HG03378 (cell line): ENCODE measurements around the gene BPIFA3.

Experiments
- ATAC-seq: cut with Tn5 transposase; IDR thresholded peaks from one replicate; pipeline ENCODE4 v1.9.1; 2021; ENCODE audit warnings: mild to moderate bottlenecking, moderate library complexity; ENCODE audit not compliant: unreplicated experiment

Gene BPIFA3

DNA sequence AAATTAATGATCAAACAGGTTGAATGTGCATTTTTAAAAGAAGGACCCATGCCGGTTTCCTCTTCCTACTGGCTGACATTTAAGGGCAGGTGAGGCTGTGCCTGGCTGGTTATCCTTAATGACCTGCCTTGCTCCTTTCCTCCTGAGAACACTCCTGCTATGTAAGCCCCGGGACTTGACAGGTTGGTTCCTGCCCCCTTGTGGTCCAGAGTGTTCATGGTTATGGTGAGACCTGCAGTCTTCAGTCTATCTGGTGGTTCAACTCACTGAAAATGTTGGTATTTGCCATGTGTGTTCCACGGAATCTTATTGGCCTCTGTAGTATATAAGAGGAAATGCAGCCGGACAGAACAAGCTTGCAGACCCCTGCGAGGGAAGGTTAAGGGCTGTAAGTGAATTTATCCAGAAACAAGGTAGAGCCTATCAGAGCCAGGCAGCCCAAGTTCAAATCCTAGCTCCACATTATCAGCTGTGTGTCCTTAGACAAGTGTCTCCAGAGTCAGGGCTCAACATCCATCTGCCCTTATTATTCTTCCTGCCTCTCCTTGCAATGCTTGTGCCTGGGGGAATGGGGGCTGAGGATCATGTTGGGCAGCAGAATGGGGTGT is 5.2 kb upstream of the BPIFA3 start:
- no peak for ATAC-seq

- ATAC-seq: no peak
Measured at GRCh38 chr20:33224399-33224798, 7.2 kb downstream of the BPIFA3 start.

- no peak for ATAC-seq
Measured at GRCh38 chr20:33229843-33230242, 12.7 kb downstream of the BPIFA3 start.

DNA sequence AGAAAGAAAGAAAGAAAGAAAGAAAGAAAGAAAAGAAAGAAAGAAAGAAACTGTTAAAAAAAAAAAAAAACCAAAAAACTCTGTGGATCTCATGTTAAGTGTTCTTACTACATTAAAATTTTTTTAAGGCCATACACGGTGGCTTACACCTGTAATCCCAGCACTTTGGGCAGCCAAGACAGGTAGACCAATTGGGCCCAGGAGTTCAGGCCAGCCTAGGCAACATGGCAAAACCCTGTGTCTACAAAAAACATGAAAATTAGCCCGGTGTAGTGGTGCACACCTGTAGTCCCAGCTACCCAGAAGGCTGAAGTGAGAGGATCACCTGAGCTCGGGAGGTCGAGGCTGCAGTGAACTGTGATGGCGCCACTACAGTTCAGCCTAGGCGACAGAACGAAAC is 14.1 kb downstream of the BPIFA3 start:
- ATAC-seq: no peak

GRCh38 chr20:33232486-33233072 is 15.4 kb downstream of the BPIFA3 start:
- ATAC-seq: no peak

- ATAC-seq: no peak
Measured at GRCh38 chr20:33233129-33233774, 16.1 kb downstream of the BPIFA3 start.

GRCh38 chr20:33234050-33234449 is 16.9 kb downstream of the BPIFA3 start:
- no peak for ATAC-seq

DNA sequence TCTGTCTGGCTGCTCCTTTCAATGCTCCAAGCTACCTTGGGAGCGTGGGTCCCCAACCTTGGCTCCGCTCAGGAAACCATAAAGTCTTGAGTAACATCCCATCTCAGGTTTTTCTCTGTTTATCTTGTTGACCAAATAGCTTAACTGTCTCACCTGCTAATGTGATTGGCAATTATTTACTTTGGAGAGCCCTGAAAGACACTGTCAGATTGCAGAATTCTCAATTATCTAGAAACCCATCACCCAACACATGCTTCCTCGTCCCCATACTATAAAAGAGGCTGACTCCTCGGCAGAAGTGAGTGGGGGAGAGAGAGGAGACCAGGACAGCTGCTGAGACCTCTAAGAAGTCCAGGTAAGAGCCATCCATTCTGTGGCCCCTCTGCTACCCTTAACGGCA is 18.5 kb downstream of the BPIFA3 start, which contains the start of gene BPIFA1:
TSS of gene BPIFA1 (plus strand) at position 301 of the 400 bp plus-strand sequence. CDS start 1,716 bp downstream, outside the sequence.
- ATAC-seq: no peak

DNA sequence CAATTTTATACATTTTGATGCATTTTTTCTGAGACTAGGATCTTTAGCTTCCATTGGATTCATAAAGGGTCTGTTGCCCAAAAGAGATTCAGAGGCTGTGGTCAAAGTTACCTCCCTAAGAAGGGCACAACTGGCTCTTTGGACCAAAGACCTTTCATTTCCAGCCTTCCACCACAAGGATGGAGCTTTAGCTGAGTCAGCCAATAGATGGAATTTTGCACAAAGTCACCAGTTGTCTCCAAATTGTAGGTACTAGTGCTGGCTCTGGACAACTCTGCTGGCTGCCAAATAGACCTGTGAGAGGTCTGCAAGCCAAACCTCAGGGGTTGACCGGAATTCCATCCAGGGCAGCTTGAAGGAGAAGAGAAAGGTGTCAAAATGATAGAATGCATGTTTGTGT is 19.2 kb downstream of the BPIFA3 start:
- ATAC-seq: no peak

GRCh38 chr20:33237989-33238388 is 20.8 kb downstream of the BPIFA3 start:
- ATAC-seq: no peak

- ATAC-seq: no peak
Measured at GRCh38 chr20:33239418-33239817, 22.3 kb downstream of the BPIFA3 start.

DNA sequence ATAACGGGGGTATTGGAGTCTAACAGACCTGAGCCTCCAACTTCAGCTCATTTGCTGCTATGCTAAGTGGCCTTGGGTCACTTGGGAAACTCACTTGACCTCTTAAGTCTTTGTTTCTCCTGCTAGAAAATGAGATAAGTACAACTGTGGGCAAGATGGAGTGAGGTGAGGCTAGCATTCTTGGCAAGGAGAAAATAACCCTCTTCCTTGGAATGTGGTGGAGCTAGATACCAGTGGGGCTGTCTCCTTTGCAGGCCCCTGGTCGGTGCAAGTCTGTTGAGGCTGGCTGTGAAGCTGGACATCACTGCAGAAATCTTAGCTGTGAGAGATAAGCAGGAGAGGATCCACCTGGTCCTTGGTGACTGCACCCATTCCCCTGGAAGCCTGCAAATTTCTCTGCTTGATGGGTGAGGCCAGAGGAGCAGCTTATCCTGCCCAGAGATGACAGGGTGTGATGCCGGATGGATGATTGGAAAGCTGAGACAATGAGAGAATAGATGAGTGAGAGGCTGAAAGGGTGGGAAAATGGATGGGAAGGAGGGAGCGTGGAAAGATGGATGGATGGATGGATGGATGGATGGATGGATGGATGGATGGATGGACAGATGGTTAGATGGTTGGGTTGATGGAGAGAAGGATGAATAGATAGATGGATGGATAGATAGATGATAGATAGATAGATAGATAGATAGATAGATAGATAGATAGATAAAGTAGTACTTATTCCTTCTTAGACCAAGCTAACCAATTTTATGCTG is 23.0 kb downstream of the BPIFA3 start:
- no peak for ATAC-seq

DNA sequence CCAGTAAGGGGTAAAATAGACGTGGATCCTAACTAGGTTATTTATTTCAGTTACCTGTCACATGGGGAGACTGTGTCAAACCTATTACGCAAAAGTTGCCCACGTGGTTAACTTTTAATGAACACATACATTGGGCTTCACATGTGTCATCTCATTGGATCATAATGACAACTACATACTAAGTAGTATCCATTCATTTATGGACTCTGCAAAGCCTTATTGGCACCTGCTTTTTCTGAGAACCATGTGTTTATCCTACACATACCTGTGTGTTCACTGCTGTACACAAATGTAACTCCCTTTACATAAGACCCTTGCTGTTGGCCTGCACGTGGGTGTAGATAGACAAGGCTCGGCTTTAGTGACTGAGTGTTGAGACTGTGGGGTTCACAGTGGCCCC is 23.8 kb downstream of the BPIFA3 start:
- ATAC-seq: no peak

GRCh38 chr20:33242319-33243100 is 25.4 kb downstream of the BPIFA3 start:
- no peak for ATAC-seq

DNA sequence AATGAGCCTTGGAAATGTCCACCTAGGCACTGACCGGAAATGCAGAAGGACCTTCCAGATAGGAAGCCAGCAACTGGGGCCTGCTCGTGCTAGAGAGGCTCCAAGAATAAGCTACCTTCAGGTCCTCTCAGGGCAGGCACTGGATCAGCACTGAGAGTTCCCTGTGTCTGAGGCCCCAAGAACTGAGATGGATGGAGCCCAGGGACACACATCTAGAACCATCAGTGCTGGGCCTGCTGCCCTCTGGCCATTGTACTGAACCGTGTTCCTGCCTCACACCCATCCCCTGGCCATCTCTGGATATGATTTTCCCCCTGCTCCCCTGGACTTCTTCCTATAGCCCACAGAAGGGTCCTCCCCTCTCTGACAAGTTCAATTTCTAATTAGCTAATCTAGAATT is 28.9 kb downstream of the BPIFA3 start:
- ATAC-seq: no peak

GRCh38 chr20:33249456-33249855 is 32.3 kb downstream of the BPIFA3 start:
- ATAC-seq: no peak

DNA sequence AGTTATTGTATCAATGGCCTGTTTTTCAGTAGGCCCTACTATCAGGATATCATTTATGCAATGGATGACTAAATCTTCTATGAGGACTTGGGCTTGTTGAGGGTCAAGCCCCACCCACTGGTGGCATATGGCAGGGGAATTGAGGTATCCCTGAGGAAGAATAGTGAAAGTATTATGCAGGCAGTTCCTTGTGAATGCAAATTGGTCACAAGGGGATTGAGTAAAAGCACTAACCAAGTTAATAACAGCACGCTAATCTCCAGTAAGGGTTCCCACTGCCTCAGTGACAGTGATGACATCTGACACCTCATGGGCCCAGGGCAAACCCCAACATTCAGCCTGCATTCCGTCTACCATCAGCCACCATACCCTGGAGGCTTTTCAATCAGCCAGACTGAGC is 33.5 kb downstream of the BPIFA3 start:
- no peak for ATAC-seq

DNA sequence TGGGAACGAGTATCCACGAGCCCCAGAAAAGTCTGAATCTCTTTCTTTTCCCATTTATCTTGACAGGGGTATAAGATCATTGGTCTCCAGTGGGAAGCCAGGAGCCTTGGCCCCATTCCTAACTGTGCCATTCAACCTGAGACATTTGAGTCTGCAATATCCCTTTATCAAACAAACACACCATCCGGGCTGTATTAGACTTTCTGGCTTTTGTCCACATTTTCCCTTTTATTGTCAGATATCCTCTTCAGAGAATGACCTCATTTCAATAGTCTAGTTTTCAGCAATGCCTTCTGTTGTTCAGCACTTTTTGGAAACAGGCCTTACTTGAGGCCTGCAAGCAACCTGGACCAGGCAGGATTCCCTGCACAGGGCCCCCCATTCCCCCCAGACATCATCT is 34.3 kb downstream of the BPIFA3 start:
- no peak for ATAC-seq

DNA sequence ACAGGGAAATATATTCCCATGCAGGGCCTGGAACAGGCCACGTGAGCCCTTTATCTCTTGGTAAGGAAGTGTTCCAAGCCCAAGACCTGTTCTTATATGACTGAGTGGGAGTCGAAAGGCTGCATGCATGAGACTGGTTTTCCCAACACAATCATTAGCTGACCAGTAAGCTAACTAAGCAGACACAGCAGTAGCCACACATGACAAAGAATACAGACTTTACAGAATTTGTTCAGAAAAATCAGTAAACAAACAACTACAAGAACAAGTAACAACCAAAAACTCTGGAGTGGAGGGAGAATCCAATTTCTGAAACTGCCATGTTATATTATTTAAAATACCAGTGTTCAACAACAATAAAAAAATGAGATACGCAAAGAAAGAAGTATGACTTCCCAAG is 35.3 kb downstream of the BPIFA3 start:
- no peak for ATAC-seq

DNA sequence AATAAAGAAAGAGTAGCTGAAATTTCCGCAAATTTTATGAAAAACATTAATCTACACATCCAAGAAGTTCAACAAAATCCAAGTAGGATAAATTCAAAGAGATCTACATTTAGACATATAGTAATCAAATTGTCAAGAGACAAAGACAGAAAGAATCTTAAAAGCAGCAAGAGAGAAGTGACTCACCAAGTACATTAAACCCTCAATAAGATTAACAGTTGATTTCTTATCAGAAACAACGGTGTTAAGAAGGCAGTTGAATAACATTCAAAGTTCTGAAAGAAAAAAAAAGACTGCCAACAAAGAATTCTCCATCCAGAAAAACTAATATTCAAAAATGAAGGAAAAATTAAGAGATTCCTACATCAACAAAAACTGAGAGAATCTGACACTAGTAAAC is 37.9 kb downstream of the BPIFA3 start:
- no peak for ATAC-seq

DNA sequence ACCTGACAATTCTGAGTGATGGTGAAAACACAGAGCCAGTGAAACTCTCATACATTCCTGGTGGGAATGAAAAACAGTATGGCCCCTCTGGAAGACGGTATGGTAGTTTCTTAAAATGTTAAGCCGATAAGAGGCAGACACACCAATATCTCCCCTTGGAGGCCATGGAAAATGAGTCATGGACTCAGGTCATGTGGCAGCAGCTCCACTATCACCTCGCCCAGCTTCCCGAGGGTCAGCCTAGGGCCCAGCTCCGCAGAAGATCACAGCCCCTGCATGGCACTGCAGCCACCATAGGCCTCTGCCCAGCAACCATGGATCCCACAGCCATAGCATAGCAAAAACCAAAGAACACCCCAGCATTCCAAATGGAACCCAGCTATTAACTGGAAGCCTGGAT is 40.1 kb downstream of the BPIFA3 start:
- ATAC-seq: no peak
